ENCODE measurements around the gene ZFHX2. TPM values are rescaled to one million over a fixed set of nuclear protein-coding genes. Genes with fewer than 3 reads are reported as not detected.

The ZFHX2 gene
- total and polyA plus RNA-seq, 2 of the 13 experiments (the other 11 are each of a cell fraction or from before 2014, with no cell fraction given): 0.17 to 0.44 TPM

GRCh38 chr14:23568600-23569331 lies 17.2 kb upstream of the ZFHX2 start (continued):
- TF ChIP-seq ZNF572 (CRISPR knock-in tag; IDR thresholded peaks at IDR 0.05) (peak; percentile 80; the same call in 1 of the 2 replicates), ZNF224 (CRISPR knock-in tag; IDR thresholded peaks at IDR 0.05) (0 out of 2 replicates have a peak, but pooled peaks have one; percentile 73), HNF1A (IDR thresholded peaks at IDR 0.05; ENCODE audit: low read depth) (no peak), HNF1A (CRISPR knock-in tag; IDR thresholded peaks at IDR 0.05; ENCODE audit: borderline replicate concordance) (no peak), ZFX (CRISPR knock-in tag; IDR thresholded peaks at IDR 0.05; ENCODE audit: low read depth) (no peak), ZNF484 (CRISPR knock-in tag; IDR thresholded peaks at IDR 0.05; ENCODE audit: borderline replicate concordance, low read depth) (no peak), ZNF607 (CRISPR knock-in tag; IDR thresholded peaks at IDR 0.05; ENCODE audit: borderline replicate concordance) (peak; percentile 77; the same call in 1 of the 2 replicates), KLF13 (CRISPR knock-in tag; IDR thresholded peaks at IDR 0.05) (0 out of 2 replicates have a peak, but pooled peaks have one; percentile 36), GLMP (CRISPR knock-in tag; IDR thresholded peaks at IDR 0.05; ENCODE audit: borderline replicate concordance) (no peak), YY1 (IDR thresholded peaks at IDR 0.05; ENCODE audit: insufficient read depth, insufficient replicate concordance, low read depth, low read length) (no peak), ZNF329 (CRISPR knock-in tag; IDR thresholded peaks at IDR 0.05; ENCODE audit: low read depth) (0 out of 2 replicates have a peak, but pooled peaks have one; percentile 26), GATAD2A (CRISPR knock-in tag; IDR thresholded peaks at IDR 0.05) (0 out of 2 replicates have a peak, but pooled peaks have one; percentile 37), HNRNPLL (IDR thresholded peaks at IDR 0.05; ENCODE audit: low read depth, low read length, poor library complexity, severe bottlenecking) (no peak), ZNF703 (CRISPR knock-in tag; IDR thresholded peaks at IDR 0.05; ENCODE audit: borderline replicate concordance) (no peak), KDM5B (CRISPR knock-in tag; IDR thresholded peaks at IDR 0.05; ENCODE audit: borderline replicate concordance) (no peak), CBX2 (IDR thresholded peaks at IDR 0.05; ENCODE audit: low read depth, low read length) (no peak), CBX2 (CRISPR knock-in tag; IDR thresholded peaks at IDR 0.05; ENCODE audit: low read depth) (no peak), FOSL1 (CRISPR knock-in tag; IDR thresholded peaks at IDR 0.05; ENCODE audit: borderline replicate concordance) (no peak), ZNF296 (CRISPR knock-in tag; conservative IDR thresholded peaks at IDR 0.05) (no peak), IRF1 (CRISPR knock-in tag; IDR thresholded peaks at IDR 0.05; ENCODE audit: low read depth) (no peak), MYC (CRISPR knock-in tag; IDR thresholded peaks at IDR 0.05; ENCODE audit: borderline replicate concordance) (peak; percentile 45; the same call in 1 of the 2 replicates), ZNF761 (CRISPR knock-in tag; conservative IDR thresholded peaks at IDR 0.05) (no peak), ZMAT5 (CRISPR knock-in tag; IDR thresholded peaks at IDR 0.05; ENCODE audit: borderline replicate concordance, low read depth) (no peak)

All from HepG2 (cell line).